SJSA1 (cell line): Measurements from ENCODE around the gene TMX4. TPM values are rescaled to one million over a fixed set of nuclear protein-coding genes. Genes with fewer than 3 reads are reported as not detected.

Experiments used
- DNase-seq, 2 experiments: peaks; one replicate each; pipeline ENCODE4 v3.0.0-alpha.2; 2015 to 2020; ENCODE audit warnings: low spot score in 2 of 2, low read depth in 1 of 2
- H3K27ac ChIP-seq: fragments of 250-450 bp; sonication (Bioruptor Pico); 2 replicates; pipeline ENCODE4 v1.5.1; 2020; ENCODE audit warnings: mild to moderate bottlenecking, moderate library complexity
- H3K27me3 ChIP-seq: fragments of 250-450 bp; sonication (Bioruptor Pico); replicated peaks from 2 replicates; pipeline ENCODE4 v1.5.1; 2020; ENCODE audit warnings: mild to moderate bottlenecking, moderate library complexity
- H3K36me3 ChIP-seq: fragments of 250-450 bp; sonication (Bioruptor Pico); 2 replicates; pipeline ENCODE4 v1.5.1; 2020; ENCODE audit warnings: mild to moderate bottlenecking
- H3K4me1 ChIP-seq: fragments of 250-450 bp; sonication (Bioruptor Pico); replicated peaks from 2 replicates; pipeline ENCODE4 v1.6.1; 2021; ENCODE audit warnings: mild to moderate bottlenecking
- H3K4me3 ChIP-seq: fragments of 250-450 bp; sonication (Bioruptor Pico); 2 replicates; pipeline ENCODE4 v1.5.1; 2020; ENCODE audit warnings: mild to moderate bottlenecking
- H3K9me3 ChIP-seq: fragments of 250-450 bp; sonication (Bioruptor Pico); replicated peaks from 2 replicates; pipeline ENCODE4 v1.5.1; 2020; ENCODE audit warnings: mild to moderate bottlenecking
- total RNA-seq: library from RNA; depleted of rRNA; stranded (reverse); fragments of >200 nt; shearing (Covaris generic); gene quantifications from 2 replicates; pipeline ENCODE4 v1.2.3, GENCODE V29; 2014; rRNA removed

TMX4 gene
- total RNA-seq, 1 experiment from 2014 or later = 18.9 TPM

- H3K27me3 ChIP-seq = no peaks in the 10 kb centered on the region
- H3K9me3 ChIP-seq = no peaks in the 10 kb centered on the region
- no peaks in the 10 kb centered on the region for H3K36me3 ChIP-seq
- peaks cover under 1% of the 10 kb centered on the region for H3K4me1 ChIP-seq
- no peak for DNase-seq
- no peak overlapping the region for H3K4me3 ChIP-seq
- H3K27ac ChIP-seq = no peak overlapping the region
Measured at GRCh38 chr20:7930343-7930742, 89.2 kb downstream of the TMX4 start.

Other genes with a start within 250 kb of the TMX4 start
- gene HAO1, start 79.3 kb downstream of the TMX4 start, total RNA-seq = not detected in 2 replicates
- gene PLCB1, start 112.5 kb upstream of the TMX4 start, total RNA-seq = 3.9 and 10.0 TPM in 2 replicates